Activated naive CD4-positive, alpha-beta T cell (primary cell): ENCODE measurements around the gene TMEM256.
"Not testable (repeated sequence)": the region's sequence is repeated elsewhere in the genome, so short reads cannot be mapped to it uniquely, and the experiment has no call there.

Experiments used
- DNase-seq, 4 experiments: peaks; one replicate each; lab custom pipeline; 2025; lab: John Stamatoyannopoulos, UW

Gene TMEM256

GRCh38 chr17:7383742-7384488 lies 20.0 kb downstream of the TMEM256 start:
- DNase-seq, result peak; percentile 35 to 75 (median 60)

- DNase-seq, result no peak
Observed at GRCh38 chr17:7383371-7383741, 20.5 kb downstream of the TMEM256 start.

- DNase-seq, result no peak
Observed at GRCh38 chr17:7382901-7383300, 21.0 kb downstream of the TMEM256 start.

GRCh38 chr17:7380855-7381683 lies 22.8 kb downstream of the TMEM256 start, which contains the start of gene TNK1:
TSS of gene TNK1 (plus strand) at chr17:7381089. CDS start at chr17:7382927, 1,838 bp downstream.
- DNase-seq, result no peak

GRCh38 chr17:7380321-7380720 lies 23.6 kb downstream of the TMEM256 start:
- DNase-seq, result no peak

- DNase-seq, result no peak
Observed at GRCh38 chr17:7379134-7379533, 24.8 kb downstream of the TMEM256 start.

- DNase-seq, result no peak
Observed at GRCh38 chr17:7374353-7374752, 29.5 kb downstream of the TMEM256 start.

GRCh38 chr17:7370853-7371252 lies 33.0 kb downstream of the TMEM256 start:
- no peak for DNase-seq

- no peak for DNase-seq
Observed at GRCh38 chr17:7369825-7370224, 34.1 kb downstream of the TMEM256 start.

GRCh38 chr17:7368599-7368994 lies 35.3 kb downstream of the TMEM256 start:
- not testable (repeated sequence) for DNase-seq

- DNase-seq, result no peak
Observed at GRCh38 chr17:7367918-7368598, 35.8 kb downstream of the TMEM256 start.

GRCh38 chr17:7367083-7367482 lies 36.8 kb downstream of the TMEM256 start:
- no peak for DNase-seq

- DNase-seq, result not testable (repeated sequence)
Observed at GRCh38 chr17:7365963-7366362, 37.9 kb downstream of the TMEM256 start.

GRCh38 chr17:7363311-7363710 lies 40.6 kb downstream of the TMEM256 start:
- no peak for DNase-seq

GRCh38 chr17:7361906-7362305 lies 42.0 kb downstream of the TMEM256 start:
- no peak for DNase-seq

GRCh38 chr17:7357381-7357780 lies 46.5 kb downstream of the TMEM256 start:
- no peak for DNase-seq

- no peak for DNase-seq
Observed at GRCh38 chr17:7356756-7357155, 47.1 kb downstream of the TMEM256 start.

GRCh38 chr17:7356072-7356549 lies 47.8 kb downstream of the TMEM256 start:
- peak; percentile 49 to 81 (median 71) for DNase-seq

- DNase-seq, result no peak
Observed at GRCh38 chr17:7355573-7355972, 48.3 kb downstream of the TMEM256 start.

- DNase-seq, result no peak
Observed at GRCh38 chr17:7355053-7355452, 48.8 kb downstream of the TMEM256 start, which contains the start of gene TMEM95. TSS of gene TMEM95 (plus strand) at chr17:7355156. CDS start at chr17:7355205, 49 bp downstream.

- DNase-seq, result no peak
Observed at GRCh38 chr17:7354262-7354843, 49.5 kb downstream of the TMEM256 start.
